GM23338 (cell line): Measurements from ENCODE around the gene ME3. TPM values are rescaled to one million over a fixed set of nuclear protein-coding genes. Genes with fewer than 3 reads are reported as not detected.

Experiments used
- ATAC-seq: fragments of 200-7000 bp; cut with Tn5 transposase; 3 replicates; pipeline ENCODE4 v1.9.1; 2020
- DNase-seq: peaks from one replicate; pipeline ENCODE4 v3.0.0-alpha.2; 2015; ENCODE audit warnings: low spot score
- H2AFZ ChIP-seq: fragments of 200-600 bp; sonication (generic); 2 replicates; pipeline ENCODE4 v1.8.0; 2016; ENCODE audit warnings: antibody characterized with exemption, mild to moderate bottlenecking, moderate library complexity
- H3F3A ChIP-seq: fragments of 200-600 bp; sonication (generic); replicated peaks from 2 replicates; pipeline ENCODE4 v1.8.0; 2017; ENCODE audit warnings: antibody characterized with exemption, mixed run types, low read depth
- H3K27ac ChIP-seq: fragments of 200-600 bp; sonication (generic); 2 replicates; pipeline ENCODE4 v1.6.1; 2016; ENCODE audit warnings: low read depth
- H3K27me3 ChIP-seq: fragments of 200-600 bp; sonication (generic); 2 replicates; pipeline ENCODE4 v1.8.0; 2016; ENCODE audit warnings: mild to moderate bottlenecking, mixed run types, moderate library complexity; ENCODE audit not compliant: insufficient read depth
- H3K36me3 ChIP-seq: fragments of 200-600 bp; sonication (generic); 2 replicates; pipeline ENCODE4 v1.8.0; 2016; ENCODE audit warnings: mild to moderate bottlenecking; ENCODE audit not compliant: insufficient read depth
- H3K4me1 ChIP-seq: fragments of 200-600 bp; sonication (generic); 2 replicates; pipeline ENCODE4 v1.8.0; 2016; ENCODE audit warnings: mild to moderate bottlenecking, moderate library complexity; ENCODE audit not compliant: insufficient read depth
- H3K4me2 ChIP-seq: fragments of 200-600 bp; sonication (generic); 2 replicates; pipeline ENCODE4 v1.7.1; 2017; ENCODE audit warnings: mixed run types
- H3K4me3 ChIP-seq: fragments of 200-600 bp; sonication (generic); 2 replicates; pipeline ENCODE4 v1.6.1; 2016; ENCODE audit warnings: mixed run types
- H3K79me2 ChIP-seq: fragments of 200-600 bp; sonication (generic); replicated peaks from 2 replicates; pipeline ENCODE4 v1.8.0; 2017; ENCODE audit warnings: mild to moderate bottlenecking; ENCODE audit not compliant: insufficient read depth
- H3K9me2 ChIP-seq: fragments of 200-600 bp; sonication (generic); 2 replicates; pipeline ENCODE4 v1.8.0; 2017; ENCODE audit not compliant: insufficient read depth
- H4K20me1 ChIP-seq: fragments of 200-600 bp; sonication (generic); replicated peaks from 2 replicates; pipeline ENCODE4 v1.8.0; 2017; ENCODE audit warnings: mild to moderate bottlenecking; ENCODE audit not compliant: insufficient read depth
- H3K27ac Mint-ChIP-seq: 2 replicates; pipeline ENCODE4 v1.8.0; 2020; ENCODE audit warnings: inconsistent platforms, mild to moderate bottlenecking, moderate library complexity, mixed read lengths
- H3K27me3 Mint-ChIP-seq: 3 replicates; pipeline ENCODE4 v1.8.0; 2022; ENCODE audit warnings: low read depth, mild to moderate bottlenecking, moderate library complexity, mixed read lengths, inconsistent platforms; ENCODE audit not compliant: insufficient read depth, poor library complexity
- H3K36me3 Mint-ChIP-seq: 3 replicates; pipeline ENCODE4 v1.8.0; 2021; ENCODE audit warnings: low read depth, mild to moderate bottlenecking, inconsistent platforms, moderate library complexity, mixed read lengths
- H3K4me1 Mint-ChIP-seq: 3 replicates; pipeline ENCODE4 v1.8.0; 2020; ENCODE audit warnings: mild to moderate bottlenecking, inconsistent platforms, mixed read lengths
- H3K4me3 Mint-ChIP-seq: 3 replicates; pipeline ENCODE4 v1.8.0; 2021; ENCODE audit warnings: moderate library complexity, mild to moderate bottlenecking, inconsistent platforms, mixed read lengths
- H3K9me3 Mint-ChIP-seq: 3 replicates; pipeline ENCODE4 v1.8.0; 2020; ENCODE audit warnings: moderate library complexity, mild to moderate bottlenecking, inconsistent platforms, mixed read lengths
- CREB1 ChIP-seq: fragments of 250-450 bp; sonication (Bioruptor Pico); IDR thresholded peaks from 2 replicates; pipeline ENCODE4 v1.5.0; 2020; ENCODE audit warnings: low read depth, mild to moderate bottlenecking, moderate library complexity
- ETS1 ChIP-seq: IDR thresholded peaks from 2 replicates; pipeline ENCODE4 v1.6.1; 2016; ENCODE audit warnings: antibody characterized with exemption
- EZH2 ChIP-seq: fragments of 200-600 bp; sonication (generic); IDR thresholded peaks from one replicate; pipeline ENCODE4 v1.8.0; 2017; ENCODE audit warnings: antibody characterized with exemption, mild to moderate bottlenecking, low read depth; ENCODE audit not compliant: unreplicated experiment
- EZH2phosphoT487 ChIP-seq: fragments of 200-600 bp; sonication (generic); IDR thresholded peaks from one replicate; pipeline ENCODE4 v1.8.1; 2018; ENCODE audit warnings: antibody characterized with exemption; ENCODE audit not compliant: unreplicated experiment
- JUNB ChIP-seq: IDR thresholded peaks from one replicate; pipeline ENCODE4 v1.6.1; 2016; ENCODE audit warnings: antibody characterized with exemption; ENCODE audit not compliant: unreplicated experiment
- POLR2AphosphoS5 ChIP-seq: IDR thresholded peaks from 2 replicates; pipeline ENCODE4 v1.6.1; 2016; ENCODE audit warnings: antibody characterized with exemption, low read depth
- STAT1 ChIP-seq: IDR thresholded peaks from one replicate; pipeline ENCODE4 v1.6.1; 2016; ENCODE audit warnings: antibody characterized with exemption; ENCODE audit not compliant: unreplicated experiment
- ZNF114 ChIP-seq: fragments of 250-450 bp; sonication (Bioruptor Pico); IDR thresholded peaks from 2 replicates; pipeline ENCODE4 v1.5.0; 2020; ENCODE audit warnings: mild to moderate bottlenecking, moderate library complexity
- ZNF331 ChIP-seq: fragments of 250-450 bp; sonication (Bioruptor Pico); IDR thresholded peaks from 2 replicates; pipeline ENCODE4 v1.5.0; 2020; ENCODE audit warnings: low read depth, mild to moderate bottlenecking, moderate library complexity
- ZNF462 ChIP-seq: fragments of 250-450 bp; sonication (Bioruptor Pico); IDR thresholded peaks from 2 replicates; pipeline ENCODE4 v1.5.0; 2020; ENCODE audit warnings: mild to moderate bottlenecking, moderate library complexity
- polyA plus RNA-seq: library from polyadenylated mRNA; unstranded; fragments of >200 nt; fragmentation: Nextera tagmentation; extraction: Ambion mirVana; gene quantifications from 2 replicates; pipeline ENCODE4 v1.2.1, GENCODE V29; 2016
- total RNA-seq: library from RNA; depleted of rRNA; stranded (reverse); fragments of >200 nt; shearing (Covaris generic); gene quantifications from 2 replicates; pipeline ENCODE4 v1.2.3, GENCODE V29; 2014

The ME3 gene
- total and polyA plus RNA-seq, 2 experiments from 2014 or later = 1.3 to 4.0 TPM

- no peaks in the 10 kb centered on the region for H3K9me3 Mint-ChIP-seq
- H3K27me3 ChIP-seq = no peaks in the 10 kb centered on the region
- no peak overlapping the region for H3K4me2 ChIP-seq
- no peak overlapping the region for H3K4me3 Mint-ChIP-seq
- H3K36me3 Mint-ChIP-seq = no peaks in the 10 kb centered on the region
- H3K79me2 ChIP-seq = no peaks in the 10 kb centered on the region
- H3K36me3 ChIP-seq = no peaks in the 10 kb centered on the region
- H3K4me1 ChIP-seq = no peaks in the 10 kb centered on the region
- H3K27ac Mint-ChIP-seq = no peak overlapping the region
- ATAC-seq = no peak
- no peaks in the 10 kb centered on the region for H3F3A ChIP-seq
- no peaks in the 10 kb centered on the region for H4K20me1 ChIP-seq
- H3K27ac ChIP-seq = no peak overlapping the region
- H3K9me2 ChIP-seq = peaks cover 5% of the 10 kb centered on the region
- peaks cover 3% of the 10 kb centered on the region; the same call in 1 of the 3 replicates for H3K4me1 Mint-ChIP-seq
- no peak overlapping the region for H3K4me3 ChIP-seq
- no peak overlapping the region for H2AFZ ChIP-seq
- DNase-seq = no peak
- TF ChIP-seq ZNF331 (CRISPR knock-in tag) = no peak
- no peak for TF ChIP-seq ZNF462 (CRISPR knock-in tag)
- no peak for TF ChIP-seq STAT1
- peaks cover 6% of the 10 kb centered on the region for H3K27me3 Mint-ChIP-seq
Observed at GRCh38 chr11:86463120-86463519, 209.3 kb downstream of the ME3 start.

GRCh38 chr11:86461892-86462291 is 210.5 kb downstream of the ME3 start:
- DNase-seq (no peak), ATAC-seq (no peak)
- no peaks in the 10 kb centered on the region for H4K20me1 ChIP-seq
- H3F3A ChIP-seq = no peaks in the 10 kb centered on the region
- H3K4me2 ChIP-seq = no peak overlapping the region
- H3K4me3 Mint-ChIP-seq = no peak overlapping the region
- H3K9me3 Mint-ChIP-seq = no peaks in the 10 kb centered on the region
- H3K4me1 ChIP-seq = no peaks in the 10 kb centered on the region
- no peak overlapping the region for H3K4me3 ChIP-seq
- no peaks in the 10 kb centered on the region for H3K36me3 Mint-ChIP-seq
- peaks cover 5% of the 10 kb centered on the region; the same call in 2 of the 3 replicates for H3K4me1 Mint-ChIP-seq
- H2AFZ ChIP-seq = no peak overlapping the region
- H3K36me3 ChIP-seq = no peaks in the 10 kb centered on the region
- H3K79me2 ChIP-seq = no peaks in the 10 kb centered on the region
- no peaks in the 10 kb centered on the region for H3K27me3 ChIP-seq
- 0 out of 2 replicates have a peak, but pooled peaks cover 3% of the 10 kb centered on the region for H3K9me2 ChIP-seq
- peaks cover 7% of the 10 kb centered on the region for H3K27me3 Mint-ChIP-seq
- H3K27ac Mint-ChIP-seq = no peak overlapping the region
- H3K27ac ChIP-seq = no peak overlapping the region
- no peak for TF ChIP-seq CREB1
- TF ChIP-seq EZH2 = no peak
- no peak for TF ChIP-seq ZNF331 (CRISPR knock-in tag)
- no peak for TF ChIP-seq STAT1
- TF ChIP-seq EZH2phosphoT487 = no peak
- no peak for TF ChIP-seq ZNF114
- no peak for TF ChIP-seq ETS1
- no peak for TF ChIP-seq JUNB
- TF ChIP-seq POLR2AphosphoS5 = no peak
